ENCODE data around the gene NETO1. TPM values are rescaled to one million over a fixed set of nuclear protein-coding genes. Genes with fewer than 3 reads are reported as not detected.

Gene NETO1
- total and polyA plus RNA-seq, 10 of the 15 experiments (the other 5 are each of a cell fraction or from before 2014, with no cell fraction given) = 0.52 TPM; not detected in 9

GRCh38 chr18:72859088-72859487, 8.7 kb downstream of the NETO1 start (continued):
- no peak for TF ChIP-seq CEBPZ (IDR thresholded peaks at IDR 0.05; ENCODE audit: low read depth, low read length)
- TF ChIP-seq JUNB (IDR thresholded peaks at IDR 0.05) = no peak
- TF ChIP-seq POLR2AphosphoS2 (IDR thresholded peaks at IDR 0.05; ENCODE audit: low read depth, low read length) = no peak
- no peak for TF ChIP-seq SMC3 (IDR thresholded peaks at IDR 0.05; ENCODE audit: borderline replicate concordance, low read length)
- TF ChIP-seq ZNF384 (IDR thresholded peaks at IDR 0.05; ENCODE audit: borderline replicate concordance, low read depth, low read length) = no peak

DNA sequence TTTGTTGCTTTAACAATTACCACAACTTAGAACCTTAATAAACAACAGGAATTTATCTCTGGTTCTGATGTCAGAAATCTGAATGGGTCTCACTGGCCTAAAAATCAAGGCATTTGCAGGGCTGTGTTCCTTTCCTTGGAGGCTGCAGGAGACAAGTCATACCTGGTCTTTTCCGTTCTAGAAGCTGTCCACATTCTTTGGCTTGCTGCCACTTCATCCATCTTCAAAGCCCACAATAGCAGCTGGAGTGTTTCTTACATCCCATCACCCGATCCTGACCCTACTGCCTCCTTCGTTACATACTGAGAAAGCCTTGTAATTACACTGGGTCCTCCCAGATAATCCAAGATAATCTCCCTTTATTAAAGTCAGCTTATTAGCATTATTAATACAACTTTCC, 18.1 kb downstream of the NETO1 start:
- Histone ChIP-seq H3K4me2 (ENCODE audit: control insufficient read depth, insufficient read depth) (no peak overlapping the region), H3K9me3 (replicated peaks; ENCODE audit: control insufficient read depth, insufficient read depth, low read length) (no peaks in the 10 kb centered on the region), H3K36me3 (ENCODE audit: control insufficient read depth in 2 of 2, insufficient read depth in 2 of 2, low read length in 1 of 2) (no peaks in the 10 kb centered on the region), H3K27ac (ENCODE audit: control insufficient read depth, insufficient read depth) (no peak overlapping the region), H3K27me3 (replicated peaks in 1 of 2; ENCODE audit: control insufficient read depth in 2 of 2, insufficient read depth in 2 of 2, low read length in 1 of 2) (no peaks in the 10 kb centered on the region), H3K79me2 (ENCODE audit: control insufficient read depth, insufficient read depth, low read length) (no peaks in the 10 kb centered on the region), H3K9ac (ENCODE audit: control insufficient read depth, insufficient read depth, low read length) (no peak overlapping the region), H3K4me3 (no peak overlapping the region), H4K20me1 (ENCODE audit: control insufficient read depth, insufficient read depth) (no peaks in the 10 kb centered on the region), H3K4me1 (ENCODE audit: control insufficient read depth, insufficient read depth, low read length) (no peaks in the 10 kb centered on the region), H2AFZ (ENCODE audit: control insufficient read depth, low read depth, low read length) (no peak overlapping the region)
- ChIA-PET RAD21 (ENCODE audit: unreplicated experiment) (no interaction called here), SMC1A (ENCODE audit: uncharacterized antibody, unreplicated experiment) (no interaction called here), CTCF (no interaction called here), POLR2A (no interaction called here)
- TF ChIP-seq POLR2A (IDR thresholded peaks at IDR 0.05; ENCODE audit: low read depth, low read length) (no peak), NFYA (IDR thresholded peaks at IDR 0.05; ENCODE audit: borderline replicate concordance, low read depth, low read length) (no peak), CBFB (IDR thresholded peaks at IDR 0.05; ENCODE audit: low read depth) (no peak), NR2C2 (IDR thresholded peaks at IDR 0.05; ENCODE audit: borderline replicate concordance, control insufficient read depth, insufficient read length, low read depth) (no peak), KLF5 (IDR thresholded peaks at IDR 0.05; ENCODE audit: partially characterized antibody) (no peak), EED (IDR thresholded peaks at IDR 0.05; ENCODE audit: low read depth) (no peak), TCF7 (IDR thresholded peaks at IDR 0.05; ENCODE audit: borderline replicate concordance) (no peak), ZNF24 (IDR thresholded peaks at IDR 0.05) (no peak), SRF (IDR thresholded peaks at IDR 0.05; ENCODE audit: low read depth in 2 of 2, low read length in 2 of 2) (no peak), STAT1 (conservative IDR thresholded peaks at IDR 0.05) (no peak)
- BruUV-seq (replicated peaks) = no TSS peak
- DNase-seq (ENCODE audit: low read depth, low spot score) (no peak), FAIRE-seq (no peak), ATAC-seq (no peak)
- 3% methylated on average over 3 of the region's 3 CpGs for WGBS (ENCODE audit: insufficient coverage, insufficient replicate concordance, low lambda C conversion rate, missing lambda C conversion rate)
- intact Hi-C loops (cut with micrococcal nuclease; ENCODE audit: unreplicated experiment) = no loop called here
- in situ Hi-C loops (cut with MboI) = no loop called here
